GM19395 (cell line): ENCODE data around the gene RALGPS1.
A peak's percentile ranks its signal among the peaks of the same experiment; 100 is the strongest.

Experiments used
- ATAC-seq: cut with Tn5 transposase; IDR thresholded peaks from one replicate; pipeline ENCODE4 v1.9.1; 2021; ENCODE audit warnings: mild to moderate bottlenecking, moderate library complexity; ENCODE audit not compliant: unreplicated experiment

The RALGPS1 gene

GRCh38 chr9:127214421-127215267, 300.1 kb downstream of the RALGPS1 start:
- no peak for ATAC-seq

GRCh38 chr9:127215268-127216209, 301.0 kb downstream of the RALGPS1 start:
- ATAC-seq, result no peak

- no peak for ATAC-seq
These were observed 301.8 kb downstream of the RALGPS1 start for GRCh38 chr9:127216210-127216887.

GRCh38 chr9:127216888-127217217, 302.3 kb downstream of the RALGPS1 start:
- no peak for ATAC-seq

- ATAC-seq, result no peak
These were observed 304.2 kb downstream of the RALGPS1 start for GRCh38 chr9:127218818-127219217.

GRCh38 chr9:127219520-127219919, 304.9 kb downstream of the RALGPS1 start:
- ATAC-seq, result no peak

GRCh38 chr9:127221695-127222094, 307.1 kb downstream of the RALGPS1 start:
- ATAC-seq, result no peak

GRCh38 chr9:127222388-127223095, 308.0 kb downstream of the RALGPS1 start:
- no peak for ATAC-seq

GRCh38 chr9:127223266-127223665, 308.7 kb downstream of the RALGPS1 start:
- ATAC-seq, result no peak

GRCh38 chr9:127223810-127224177, 309.2 kb downstream of the RALGPS1 start:
- no peak for ATAC-seq

- ATAC-seq, result peak; percentile 66
These were observed 309.7 kb downstream of the RALGPS1 start for GRCh38 chr9:127224178-127224882.

- peak; percentile 42 for ATAC-seq
These were observed 310.5 kb downstream of the RALGPS1 start for GRCh38 chr9:127224883-127225739.

- no peak for ATAC-seq
These were observed 311.4 kb downstream of the RALGPS1 start for GRCh38 chr9:127225801-127226625.

- no peak for ATAC-seq
These were observed 315.3 kb downstream of the RALGPS1 start for GRCh38 chr9:127229691-127230417.

- no peak for ATAC-seq
These were observed 317.1 kb downstream of the RALGPS1 start for GRCh38 chr9:127231666-127232065.

- ATAC-seq, result no peak
These were observed 318.4 kb downstream of the RALGPS1 start for GRCh38 chr9:127232833-127233549.

GRCh38 chr9:127233550-127233949, 319.0 kb downstream of the RALGPS1 start:
- no peak for ATAC-seq
